K562 (cell line): ENCODE measurements around the gene ECT2. TPM values are rescaled to one million over a fixed set of nuclear protein-coding genes. Genes with fewer than 3 reads are reported as not detected.
A peak's percentile ranks its signal among the peaks of the same experiment; 100 is the strongest.

Experiments
- BACH1 ChIP-seq: fragments of 200-800 bp; sonication (Bioruptor generic); IDR thresholded peaks from 2 replicates; pipeline ENCODE4 v1.6.1; 2016; ENCODE audit warnings: missing genetic modification characterization, missing compliant biosample characterization
- BRCA1 ChIP-seq, 2 experiments: fragments of 450-650 bp in 1 of 2; sonication (generic) in 1 of 2; formaldehyde crosslinking in 1 of 2; IDR thresholded peaks; 2 replicates each; pipeline versions ENCODE4 v1.5.0 to v1.6.1; 2017 to 2020; ENCODE audit warnings: mild to moderate bottlenecking in 1 of 2, missing genetic modification reagents in 1 of 2
- BRD4 ChIP-seq: fragments of 200-600 bp; sonication (generic); IDR thresholded peaks from 2 replicates; pipeline ENCODE4 v1.6.1; 2017; ENCODE audit warnings: inconsistent platforms
- CHD1 ChIP-seq: fragments of 200-600 bp; sonication (generic); IDR thresholded peaks from one replicate; pipeline ENCODE4 v1.6.1; 2012; ENCODE audit warnings: mild to moderate bottlenecking, moderate library complexity, low read length, inconsistent platforms
- ESRRA ChIP-seq: fragments of 450-650 bp; IDR thresholded peaks from 2 replicates; pipeline ENCODE4 v1.6.1; 2014; ENCODE audit warnings: low read depth, mild to moderate bottlenecking, moderate library complexity, borderline replicate concordance
- EWSR1 ChIP-seq: fragments of 450-650 bp; IDR thresholded peaks from 2 replicates; pipeline ENCODE4 v1.6.1; 2018; ENCODE audit warnings: borderline replicate concordance, mild to moderate bottlenecking, low read depth, moderate library complexity; ENCODE audit not compliant: partially characterized antibody
- HDAC3 ChIP-seq: fragments of 450-650 bp; IDR thresholded peaks from 2 replicates; pipeline ENCODE4 v1.6.1; 2018; ENCODE audit warnings: borderline replicate concordance, mild to moderate bottlenecking, moderate library complexity; ENCODE audit not compliant: partially characterized antibody
- KDM5B ChIP-seq: fragments of 200-600 bp; sonication (generic); IDR thresholded peaks from 2 replicates; pipeline ENCODE4 v1.6.1; 2012; ENCODE audit warnings: low read depth, mild to moderate bottlenecking, moderate library complexity, low read length, control low read depth, inconsistent platforms; ENCODE audit not compliant: insufficient replicate concordance
- KLF10 ChIP-seq: fragments of 250-450 bp; sonication (Bioruptor Pico); IDR thresholded peaks from 2 replicates; pipeline ENCODE4 v1.6.1; 2021; ENCODE audit warnings: matching md5 sums
- MLLT1 ChIP-seq, 2 experiments: fragments of 450-650 bp; IDR thresholded peaks; 2 replicates each; pipeline ENCODE4 v1.6.1; 2016
- NBN ChIP-seq: fragments of 450-650 bp; IDR thresholded peaks from 2 replicates; pipeline ENCODE4 v1.6.1; 2016; ENCODE audit warnings: low read depth, mild to moderate bottlenecking
- PHF21A ChIP-seq: fragments of 450-650 bp; IDR thresholded peaks from 2 replicates; pipeline ENCODE4 v1.6.1; 2017; ENCODE audit warnings: low read depth, borderline replicate concordance
- PRMT5 ChIP-seq: sonication (generic); formaldehyde crosslinking; IDR thresholded peaks from 2 replicates; pipeline ENCODE4 v1.5.0; 2020; ENCODE audit warnings: missing genetic modification reagents
- RB1 ChIP-seq: fragments of 450-650 bp; IDR thresholded peaks from 2 replicates; pipeline ENCODE4 v1.6.1; 2017; ENCODE audit warnings: low read depth, mild to moderate bottlenecking
- RFX5 ChIP-seq: IDR thresholded peaks from 2 replicates; pipeline ENCODE4 v1.6.1; 2011; ENCODE audit warnings: low read depth, mild to moderate bottlenecking, improper control_type of control experiment, low read length
- SREBF2 ChIP-seq: sonication (generic); formaldehyde crosslinking; IDR thresholded peaks from 2 replicates; pipeline ENCODE4 v1.4.0; 2020; ENCODE audit warnings: mild to moderate bottlenecking, missing genetic modification reagents
- TAF15 ChIP-seq: fragments of 200-400 bp; formaldehyde crosslinking; IDR thresholded peaks from 2 replicates; pipeline ENCODE4 v1.6.1; 2017; ENCODE audit warnings: mild to moderate bottlenecking, low read depth, low read length, moderate library complexity
- ZBTB7A ChIP-seq: IDR thresholded peaks from 2 replicates; pipeline ENCODE4 v1.6.1; 2011; ENCODE audit warnings: low read depth, mild to moderate bottlenecking, low read length, moderate library complexity, borderline replicate concordance; ENCODE audit not compliant: control insufficient read depth
- ZC3H4 ChIP-seq: sonication (generic); formaldehyde crosslinking; IDR thresholded peaks from 2 replicates; pipeline ENCODE4 v1.9.0; 2021; ENCODE audit warnings: missing genetic modification reagents, borderline replicate concordance
- ZNF3 ChIP-seq: fragments of 250-450 bp; sonication (Bioruptor Pico); IDR thresholded peaks from 2 replicates; pipeline ENCODE4 v1.5.0; 2021; ENCODE audit warnings: mild to moderate bottlenecking, moderate library complexity
- ZNF436 ChIP-seq: fragments of 250-450, 450-650 bp; sonication (Bioruptor Pico); formaldehyde crosslinking; IDR thresholded peaks from 2 replicates; pipeline ENCODE4 v1.7.0; 2020; ENCODE audit warnings: mild to moderate bottlenecking
- polyA plus RNA-seq, 8 experiments: library from polyadenylated mRNA; depleted of rRNA in 4 of 8; stranded (reverse) in 5 of 8; unstranded in 3 of 8; fragments of >200 nt; fragmentation: Nextera tagmentation in 2 of 8; fragmentation: Illumina TruSeq in 1 of 8; extraction: Ambion mirVana in 2 of 8; extraction: Trizol in 1 of 8; gene quantifications; 2 replicates each; pipeline versions ENCODE4 v1.2.1 to v1.2.3, GENCODE V29; 2011 to 2014; ENCODE audit warnings: inconsistent platforms in 1 of 8, missing spikeins in 1 of 8
- total RNA-seq, 7 experiments: library from RNA; depleted of rRNA in 6 of 7; stranded (reverse); fragments of >200 nt in 6 of 7; fragmentation: Illumina TruSeq in 2 of 7; extraction: Trizol in 2 of 7; gene quantifications; 2 replicates each; pipeline versions ENCODE4 v1.2.1 to v1.2.3, GENCODE V29; 2011 to 2021; ENCODE audit warnings: low replicate concordance in 1 of 7
- TF ChIP-seq, protein P1 (sequence below), 2 experiments: IDR thresholded peaks in 1 of 2; conservative IDR thresholded peaks in 1 of 2; 2 replicates each; pipeline ENCODE4 v1.6.1; 2016; ENCODE audit warnings: low read depth in 2 of 2, mild to moderate bottlenecking in 1 of 2, missing compliant biosample characterization in 1 of 2, missing genetic modification characterization in 1 of 2, moderate library complexity in 1 of 2
- TF ChIP-seq, protein P2 (sequence below): IDR thresholded peaks from 2 replicates; pipeline ENCODE4 v1.6.1; 2011; ENCODE audit not compliant: insufficient read length; ENCODE audit errors: extremely low read depth

ECT2 gene
- total and polyA plus RNA-seq, 9 of the 15 experiments (the other 6 are each of a cell fraction or from before 2014, with no cell fraction given): 19.0 to 53.0 (median 36.5) TPM

GRCh38 chr3:172750368-172751174, at the start of gene ECT2 (continued):
- no peak for TF ChIP-seq NBN
- peak; percentile 69; the same call in 1 of the 2 replicates for TF ChIP-seq ESRRA
- TF ChIP-seq BACH1: no peak
- TF ChIP-seq RFX5: no peak
- peak; percentile 63; the same call in 1 of the 2 replicates for TF ChIP-seq PHF21A
- no peak for TF ChIP-seq ZNF436 (CRISPR knock-in tag)
- TF ChIP-seq KLF10 (CRISPR knock-in tag): no peak
- TF ChIP-seq TAF15: no peak
- TF ChIP-seq CHD1: no peak
- peak; percentile 76 to 95 for TF ChIP-seq MLLT1 (IDR thresholded peaks at IDR 0.05)
- TF ChIP-seq, protein P1, sequence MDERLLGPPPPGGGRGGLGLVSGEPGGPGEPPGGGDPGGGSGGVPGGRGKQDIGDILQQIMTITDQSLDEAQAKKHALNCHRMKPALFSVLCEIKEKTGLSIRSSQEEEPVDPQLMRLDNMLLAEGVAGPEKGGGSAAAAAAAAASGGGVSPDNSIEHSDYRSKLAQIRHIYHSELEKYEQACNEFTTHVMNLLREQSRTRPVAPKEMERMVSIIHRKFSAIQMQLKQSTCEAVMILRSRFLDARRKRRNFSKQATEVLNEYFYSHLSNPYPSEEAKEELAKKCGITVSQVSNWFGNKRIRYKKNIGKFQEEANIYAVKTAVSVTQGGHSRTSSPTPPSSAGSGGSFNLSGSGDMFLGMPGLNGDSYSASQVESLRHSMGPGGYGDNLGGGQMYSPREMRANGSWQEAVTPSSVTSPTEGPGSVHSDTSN (CRISPR knock-in tag; IDR thresholded peaks at IDR 0.05; ENCODE audit: low read depth): no peak
- TF ChIP-seq, protein P1 (tag; conservative IDR thresholded peaks at IDR 0.05; ENCODE audit: low read depth): no peak
- no peak for TF ChIP-seq ZNF3
- TF ChIP-seq BRD4: no peak
- no peak for TF ChIP-seq SREBF2 (CRISPR knock-in tag)
- TF ChIP-seq EWSR1: no peak
- TF ChIP-seq, protein P2, sequence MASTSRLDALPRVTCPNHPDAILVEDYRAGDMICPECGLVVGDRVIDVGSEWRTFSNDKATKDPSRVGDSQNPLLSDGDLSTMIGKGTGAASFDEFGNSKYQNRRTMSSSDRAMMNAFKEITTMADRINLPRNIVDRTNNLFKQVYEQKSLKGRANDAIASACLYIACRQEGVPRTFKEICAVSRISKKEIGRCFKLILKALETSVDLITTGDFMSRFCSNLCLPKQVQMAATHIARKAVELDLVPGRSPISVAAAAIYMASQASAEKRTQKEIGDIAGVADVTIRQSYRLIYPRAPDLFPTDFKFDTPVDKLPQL: no peak
- TF ChIP-seq ZBTB7A: peak; percentile 69; the same call in 1 of the 2 replicates
- peak; percentile 64 for TF ChIP-seq KDM5B
- no peak for TF ChIP-seq BRCA1 (IDR thresholded peaks at IDR 0.05)
- TF ChIP-seq BRCA1 (CRISPR knock-in tag; IDR thresholded peaks at IDR 0.05): no peak; the same call in 1 of the 2 replicates
- peak; percentile 74; the same call in 1 of the 2 replicates for TF ChIP-seq ZC3H4
- TF ChIP-seq RB1: 0 out of 2 replicates have a peak, but pooled peaks have one; percentile 31
- no peak for TF ChIP-seq PRMT5
- TF ChIP-seq HDAC3: no peak
